GM12874 (cell line): ENCODE data around the gene BCORL1.

Experiments
- TF ChIP-seq, protein P1 (sequence below): IDR thresholded peaks from 2 replicates; pipeline ENCODE4 v1.5.1; 2011; ENCODE audit warnings: low read depth, mild to moderate bottlenecking, control low read depth, low read length, moderate library complexity; ENCODE audit not compliant: insufficient read depth

The BCORL1 gene

DNA sequence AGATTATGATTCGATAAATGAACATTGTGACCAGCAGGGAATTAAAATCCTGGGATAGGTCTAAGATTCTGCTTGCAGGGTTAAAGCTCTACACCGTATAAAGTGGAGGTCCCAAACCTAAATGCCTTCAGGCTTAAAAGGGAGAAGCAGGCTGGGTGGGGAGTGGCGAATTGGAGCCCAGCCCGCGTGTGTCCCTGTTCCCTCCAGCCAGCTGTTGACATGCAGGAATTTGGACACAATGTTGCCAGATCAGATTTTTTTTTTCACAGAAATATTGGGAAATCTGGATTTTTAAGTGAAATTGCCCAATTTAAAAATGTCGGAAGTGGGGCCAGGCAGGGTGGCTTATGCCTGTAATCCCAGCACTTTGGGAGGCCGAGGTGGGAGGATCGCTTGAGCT is 67.4 kb downstream of the BCORL1 start:
- TF ChIP-seq, protein P1, sequence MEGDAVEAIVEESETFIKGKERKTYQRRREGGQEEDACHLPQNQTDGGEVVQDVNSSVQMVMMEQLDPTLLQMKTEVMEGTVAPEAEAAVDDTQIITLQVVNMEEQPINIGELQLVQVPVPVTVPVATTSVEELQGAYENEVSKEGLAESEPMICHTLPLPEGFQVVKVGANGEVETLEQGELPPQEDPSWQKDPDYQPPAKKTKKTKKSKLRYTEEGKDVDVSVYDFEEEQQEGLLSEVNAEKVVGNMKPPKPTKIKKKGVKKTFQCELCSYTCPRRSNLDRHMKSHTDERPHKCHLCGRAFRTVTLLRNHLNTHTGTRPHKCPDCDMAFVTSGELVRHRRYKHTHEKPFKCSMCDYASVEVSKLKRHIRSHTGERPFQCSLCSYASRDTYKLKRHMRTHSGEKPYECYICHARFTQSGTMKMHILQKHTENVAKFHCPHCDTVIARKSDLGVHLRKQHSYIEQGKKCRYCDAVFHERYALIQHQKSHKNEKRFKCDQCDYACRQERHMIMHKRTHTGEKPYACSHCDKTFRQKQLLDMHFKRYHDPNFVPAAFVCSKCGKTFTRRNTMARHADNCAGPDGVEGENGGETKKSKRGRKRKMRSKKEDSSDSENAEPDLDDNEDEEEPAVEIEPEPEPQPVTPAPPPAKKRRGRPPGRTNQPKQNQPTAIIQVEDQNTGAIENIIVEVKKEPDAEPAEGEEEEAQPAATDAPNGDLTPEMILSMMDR = no peak

DNA sequence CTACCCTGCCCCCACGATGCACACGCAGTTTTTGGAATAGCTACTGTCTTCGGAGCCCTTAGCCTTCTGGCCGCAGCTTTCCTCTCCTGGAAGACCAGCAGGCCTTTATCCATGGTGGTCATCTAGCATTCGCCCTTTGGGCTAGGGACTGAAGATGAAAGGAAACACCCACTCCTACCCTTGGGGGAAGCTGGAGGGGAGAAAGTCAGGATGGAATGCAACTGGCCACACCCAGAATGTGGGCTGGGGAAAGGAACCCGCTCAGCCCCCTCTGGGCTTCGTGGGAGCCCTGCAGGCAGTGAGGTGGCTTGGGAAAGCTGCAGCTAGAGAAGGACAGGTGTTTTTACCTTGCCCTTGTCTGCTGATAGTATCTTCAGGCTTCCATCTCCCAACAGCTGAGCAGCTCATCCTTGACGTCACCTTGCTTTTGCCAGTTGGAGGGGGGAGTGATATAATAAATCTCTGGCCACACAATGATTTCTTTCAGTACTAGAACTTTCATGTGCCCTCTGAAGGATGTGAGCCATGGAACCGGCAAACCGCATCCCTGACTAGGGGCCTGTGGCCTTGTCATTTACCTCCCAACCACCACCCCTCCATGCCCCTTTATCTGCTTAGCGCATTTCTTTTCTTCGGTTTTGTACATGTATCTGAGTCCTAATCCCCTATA is 68.9 kb downstream of the BCORL1 start:
- TF ChIP-seq, protein P1 = no peak

DNA sequence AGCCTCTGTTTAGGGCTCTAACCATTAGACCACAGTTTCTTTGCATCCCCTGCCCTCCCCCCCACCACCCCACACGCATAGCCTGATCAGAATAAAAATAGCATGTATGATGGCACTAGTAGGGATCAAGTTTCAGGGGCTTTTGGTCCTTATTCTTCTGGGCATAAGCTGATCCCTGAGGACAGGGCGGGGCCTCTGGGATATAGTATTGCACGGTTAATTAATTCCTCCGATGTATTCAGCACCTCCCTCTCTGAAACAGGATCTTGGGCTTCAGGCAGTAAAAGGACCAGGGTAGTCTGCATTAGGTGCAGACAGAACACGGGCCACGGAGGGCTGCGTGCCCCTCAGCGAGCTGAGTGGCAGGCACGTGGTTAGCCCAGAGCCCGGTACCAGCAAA is 70.8 kb downstream of the BCORL1 start:
- TF ChIP-seq, protein P1 = no peak

DNA sequence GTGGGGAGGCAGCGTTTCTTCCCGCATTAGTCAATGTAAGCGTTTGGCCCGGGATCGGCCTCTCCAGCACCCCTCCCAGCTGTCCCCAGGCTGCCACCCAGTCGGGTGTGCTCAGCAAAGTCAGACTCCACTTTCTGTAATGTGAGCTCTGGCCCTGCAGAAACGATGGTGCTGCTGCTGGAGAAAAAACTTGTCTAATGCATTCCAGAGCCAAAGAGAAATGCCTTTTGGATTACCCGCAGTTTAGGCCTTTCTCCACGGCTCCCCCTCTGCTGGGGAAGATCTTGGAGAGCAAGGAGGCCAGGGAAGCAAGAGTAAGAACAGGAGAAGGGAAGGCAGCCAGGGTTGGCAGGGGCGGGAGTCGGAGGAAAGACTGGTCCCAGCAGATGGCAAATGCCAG is 72.7 kb downstream of the BCORL1 start:
- TF ChIP-seq, protein P1 = no peak

DNA sequence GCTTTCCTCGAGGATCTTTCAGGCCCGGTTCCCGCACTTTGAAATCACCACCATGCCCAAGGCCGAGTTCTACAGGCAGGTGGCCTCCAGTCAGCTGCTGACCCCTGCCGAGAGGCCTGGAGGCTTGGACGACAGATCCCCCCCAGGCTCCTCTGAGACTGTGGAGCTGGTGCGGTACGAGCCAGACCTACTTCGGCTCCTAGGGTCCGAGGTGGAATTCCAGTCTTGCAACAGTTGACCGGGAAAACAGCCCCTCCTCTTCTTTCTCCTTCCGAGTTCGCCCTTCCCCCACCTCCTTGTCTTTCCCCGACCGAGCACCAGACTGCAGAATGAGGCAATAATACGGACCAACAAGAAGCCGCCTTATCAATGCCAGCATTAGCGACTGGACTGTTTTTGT is 73.5 kb downstream of the BCORL1 start:
- TF ChIP-seq, protein P1 = no peak

DNA sequence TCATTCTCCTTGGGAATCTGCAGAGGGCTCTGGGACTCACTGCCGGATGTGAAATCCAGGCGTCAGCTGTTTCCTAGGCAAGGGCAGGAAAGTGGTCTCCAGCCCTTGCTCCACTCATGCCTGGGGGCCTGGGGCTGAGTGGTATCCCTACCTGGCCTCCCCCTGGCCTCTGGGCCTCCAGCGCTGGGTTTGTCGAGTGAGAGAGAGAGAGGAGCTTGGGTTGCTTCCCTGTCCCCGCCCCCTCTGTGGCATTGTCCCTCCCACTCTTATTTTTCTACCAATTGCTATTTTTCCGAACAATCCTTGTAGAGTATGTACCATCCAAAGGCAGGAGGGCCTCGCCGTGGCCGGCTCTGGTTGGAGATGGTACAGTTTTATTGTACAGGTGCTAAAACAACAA is 74.8 kb downstream of the BCORL1 start:
- TF ChIP-seq, protein P1 = no peak

DNA sequence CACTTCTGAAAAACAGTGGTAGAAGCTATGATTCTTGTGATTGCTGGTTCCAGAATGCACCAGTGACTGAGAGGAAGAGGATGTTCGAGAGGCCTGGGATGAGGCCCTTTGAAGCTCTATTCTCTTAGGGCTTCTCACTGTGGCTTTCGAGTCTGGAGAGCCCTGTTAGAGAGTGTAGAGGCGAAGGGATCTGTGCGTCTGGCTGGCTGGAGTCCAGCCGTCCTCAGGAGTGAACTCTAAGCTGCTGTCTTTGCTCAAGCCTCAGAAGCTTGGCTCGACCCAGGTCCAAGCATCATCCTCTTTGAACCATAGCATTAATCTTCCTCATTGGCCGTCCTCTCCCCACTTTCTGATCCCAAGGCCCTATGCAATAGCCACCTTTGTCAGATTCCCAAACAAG is 76.2 kb downstream of the BCORL1 start:
- TF ChIP-seq, protein P1 = no peak
